GM18502 (cell line): Measurements from ENCODE around the gene SPG11.
"Not testable (repeated sequence)": the region's sequence is repeated elsewhere in the genome, so short reads cannot be mapped to it uniquely, and the experiment has no call there.

Experiments
- ATAC-seq: cut with Tn5 transposase; IDR thresholded peaks from one replicate; pipeline ENCODE4 v1.9.1; 2021; ENCODE audit warnings: mild to moderate bottlenecking; ENCODE audit not compliant: unreplicated experiment, poor library complexity

Gene SPG11, protein sequence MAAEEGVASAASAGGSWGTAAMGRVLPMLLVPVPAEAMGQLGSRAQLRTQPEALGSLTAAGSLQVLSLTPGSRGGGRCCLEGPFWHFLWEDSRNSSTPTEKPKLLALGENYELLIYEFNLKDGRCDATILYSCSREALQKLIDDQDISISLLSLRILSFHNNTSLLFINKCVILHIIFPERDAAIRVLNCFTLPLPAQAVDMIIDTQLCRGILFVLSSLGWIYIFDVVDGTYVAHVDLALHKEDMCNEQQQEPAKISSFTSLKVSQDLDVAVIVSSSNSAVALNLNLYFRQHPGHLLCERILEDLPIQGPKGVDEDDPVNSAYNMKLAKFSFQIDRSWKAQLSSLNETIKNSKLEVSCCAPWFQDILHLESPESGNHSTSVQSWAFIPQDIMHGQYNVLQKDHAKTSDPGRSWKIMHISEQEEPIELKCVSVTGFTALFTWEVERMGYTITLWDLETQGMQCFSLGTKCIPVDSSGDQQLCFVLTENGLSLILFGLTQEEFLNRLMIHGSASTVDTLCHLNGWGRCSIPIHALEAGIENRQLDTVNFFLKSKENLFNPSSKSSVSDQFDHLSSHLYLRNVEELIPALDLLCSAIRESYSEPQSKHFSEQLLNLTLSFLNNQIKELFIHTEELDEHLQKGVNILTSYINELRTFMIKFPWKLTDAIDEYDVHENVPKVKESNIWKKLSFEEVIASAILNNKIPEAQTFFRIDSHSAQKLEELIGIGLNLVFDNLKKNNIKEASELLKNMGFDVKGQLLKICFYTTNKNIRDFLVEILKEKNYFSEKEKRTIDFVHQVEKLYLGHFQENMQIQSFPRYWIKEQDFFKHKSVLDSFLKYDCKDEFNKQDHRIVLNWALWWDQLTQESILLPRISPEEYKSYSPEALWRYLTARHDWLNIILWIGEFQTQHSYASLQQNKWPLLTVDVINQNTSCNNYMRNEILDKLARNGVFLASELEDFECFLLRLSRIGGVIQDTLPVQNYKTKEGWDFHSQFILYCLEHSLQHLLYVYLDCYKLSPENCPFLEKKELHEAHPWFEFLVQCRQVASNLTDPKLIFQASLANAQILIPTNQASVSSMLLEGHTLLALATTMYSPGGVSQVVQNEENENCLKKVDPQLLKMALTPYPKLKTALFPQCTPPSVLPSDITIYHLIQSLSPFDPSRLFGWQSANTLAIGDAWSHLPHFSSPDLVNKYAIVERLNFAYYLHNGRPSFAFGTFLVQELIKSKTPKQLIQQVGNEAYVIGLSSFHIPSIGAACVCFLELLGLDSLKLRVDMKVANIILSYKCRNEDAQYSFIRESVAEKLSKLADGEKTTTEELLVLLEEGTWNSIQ (N-terminal part only)

DNA sequence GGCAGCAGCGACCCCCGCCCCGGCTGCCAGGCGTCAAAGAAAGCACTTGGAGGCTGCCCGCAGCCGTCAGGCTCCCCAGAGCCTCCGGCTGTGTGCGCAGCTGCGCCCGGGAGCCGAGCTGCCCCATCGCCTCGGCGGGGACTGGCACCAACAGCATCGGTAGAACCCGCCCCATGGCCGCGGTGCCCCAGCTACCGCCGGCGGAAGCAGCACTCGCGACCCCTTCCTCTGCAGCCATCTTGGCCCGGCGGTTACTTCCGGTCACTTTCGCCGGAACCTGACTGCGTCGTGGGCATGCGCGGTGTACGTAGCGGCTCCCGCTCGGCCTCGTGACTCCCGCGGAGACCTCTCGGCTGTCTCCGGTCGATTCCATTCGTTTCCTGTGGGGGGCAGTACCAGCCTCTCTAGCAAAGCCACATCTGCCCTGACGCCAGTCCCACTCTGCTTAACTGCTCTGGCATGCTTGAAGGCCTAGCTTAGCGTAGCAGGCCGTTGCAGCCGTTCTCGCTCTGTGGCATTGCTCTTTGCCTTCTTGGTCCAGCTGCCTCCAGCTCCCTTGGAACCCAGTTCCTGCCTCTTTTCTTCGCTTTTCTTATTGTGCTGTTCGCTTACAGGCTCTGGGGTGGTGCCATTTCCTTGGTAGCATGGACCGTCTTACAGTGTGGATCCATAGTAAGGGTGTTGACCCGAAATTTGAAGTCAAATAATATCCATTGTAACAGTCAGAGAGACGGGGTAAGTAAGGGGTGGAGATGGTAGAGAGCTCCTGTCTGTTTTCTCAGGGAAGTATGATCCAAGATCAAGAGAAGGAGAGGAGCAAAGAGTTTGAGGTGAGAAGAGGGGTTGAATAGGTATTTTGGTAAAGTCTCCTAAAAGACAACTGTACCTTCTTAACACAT, at the start of gene SPG11:
Gene SPG11 (minus strand): TSS at position 253 of the 899 bp plus-strand sequence. CDS start 15 bp downstream, at position 238.
- peak; percentile 75 for ATAC-seq

DNA sequence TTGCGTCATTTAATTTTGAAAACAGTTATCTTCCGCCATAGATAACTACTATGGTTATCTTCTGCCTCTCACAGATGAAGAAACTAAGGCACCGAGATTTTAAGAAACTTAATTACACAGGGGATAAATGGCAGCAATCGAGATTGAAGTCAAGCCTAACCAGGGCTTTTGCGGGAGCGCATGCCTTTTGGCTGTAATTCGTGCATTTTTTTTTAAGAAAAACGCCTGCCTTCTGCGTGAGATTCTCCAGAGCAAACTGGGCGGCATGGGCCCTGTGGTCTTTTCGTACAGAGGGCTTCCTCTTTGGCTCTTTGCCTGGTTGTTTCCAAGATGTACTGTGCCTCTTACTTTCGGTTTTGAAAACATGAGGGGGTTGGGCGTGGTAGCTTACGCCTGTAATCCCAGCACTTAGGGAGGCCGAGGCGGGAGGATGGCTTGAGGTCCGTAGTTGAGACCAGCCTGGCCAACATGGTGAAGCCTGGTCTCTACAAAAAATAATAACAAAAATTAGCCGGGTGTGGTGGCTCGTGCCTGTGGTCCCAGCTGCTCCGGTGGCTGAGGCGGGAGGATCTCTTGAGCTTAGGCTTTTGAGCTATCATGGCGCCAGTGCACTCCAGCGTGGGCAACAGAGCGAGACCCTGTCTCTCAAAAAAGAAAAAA, 49.0 kb upstream of the SPG11 start:
- ATAC-seq: no peak

DNA sequence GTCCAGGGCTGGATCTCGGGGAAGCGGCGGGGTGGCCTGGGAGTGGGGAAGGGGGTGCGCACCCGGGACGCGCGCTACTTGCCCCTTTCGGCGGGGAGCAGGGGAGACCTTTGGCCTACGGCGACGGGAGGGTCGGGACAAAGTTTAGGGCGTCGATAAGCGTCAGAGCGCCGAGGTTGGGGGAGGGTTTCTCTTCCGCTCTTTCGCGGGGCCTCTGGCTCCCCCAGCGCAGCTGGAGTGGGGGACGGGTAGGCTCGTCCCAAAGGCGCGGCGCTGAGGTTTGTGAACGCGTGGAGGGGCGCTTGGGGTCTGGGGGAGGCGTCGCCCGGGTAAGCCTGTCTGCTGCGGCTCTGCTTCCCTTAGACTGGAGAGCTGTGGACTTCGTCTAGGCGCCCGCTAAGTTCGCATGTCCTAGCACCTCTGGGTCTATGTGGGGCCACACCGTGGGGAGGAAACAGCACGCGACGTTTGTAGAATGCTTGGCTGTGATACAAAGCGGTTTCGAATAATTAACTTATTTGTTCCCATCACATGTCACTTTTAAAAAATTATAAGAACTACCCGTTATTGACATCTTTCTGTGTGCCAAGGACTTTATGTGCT, 48.4 kb upstream of the SPG11 start:
- ATAC-seq: peak; percentile 16

DNA sequence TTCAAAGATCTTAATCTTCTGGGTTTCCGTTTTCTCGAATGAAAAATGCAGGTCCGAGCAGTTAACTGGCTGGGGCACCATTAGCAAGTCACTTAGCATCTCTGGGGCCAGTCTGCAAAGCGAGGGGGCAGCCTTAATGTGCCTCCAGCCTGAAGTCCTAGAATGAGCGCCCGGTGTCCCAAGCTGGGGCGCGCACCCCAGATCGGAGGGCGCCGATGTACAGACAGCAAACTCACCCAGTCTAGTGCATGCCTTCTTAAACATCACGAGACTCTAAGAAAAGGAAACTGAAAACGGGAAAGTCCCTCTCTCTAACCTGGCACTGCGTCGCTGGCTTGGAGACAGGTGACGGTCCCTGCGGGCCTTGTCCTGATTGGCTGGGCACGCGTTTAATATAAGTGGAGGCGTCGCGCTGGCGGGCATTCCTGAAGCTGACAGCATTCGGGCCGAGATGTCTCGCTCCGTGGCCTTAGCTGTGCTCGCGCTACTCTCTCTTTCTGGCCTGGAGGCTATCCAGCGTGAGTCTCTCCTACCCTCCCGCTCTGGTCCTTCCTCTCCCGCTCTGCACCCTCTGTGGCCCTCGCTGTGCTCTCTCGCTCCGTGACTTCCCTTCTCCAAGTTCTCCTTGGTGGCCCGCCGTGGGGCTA, 47.8 kb upstream of the SPG11 start, which contains the start of the genes B2M and PATL2:
Gene B2M (plus strand): TSS at position 422 of the 647 bp plus-strand sequence. CDS start 30 bp downstream, at position 452.
Gene PATL2 (minus strand): TSS at position 228 of the 647 bp plus-strand sequence. CDS start 34,833 bp downstream, outside the sequence.
- ATAC-seq: peak; percentile 82

DNA sequence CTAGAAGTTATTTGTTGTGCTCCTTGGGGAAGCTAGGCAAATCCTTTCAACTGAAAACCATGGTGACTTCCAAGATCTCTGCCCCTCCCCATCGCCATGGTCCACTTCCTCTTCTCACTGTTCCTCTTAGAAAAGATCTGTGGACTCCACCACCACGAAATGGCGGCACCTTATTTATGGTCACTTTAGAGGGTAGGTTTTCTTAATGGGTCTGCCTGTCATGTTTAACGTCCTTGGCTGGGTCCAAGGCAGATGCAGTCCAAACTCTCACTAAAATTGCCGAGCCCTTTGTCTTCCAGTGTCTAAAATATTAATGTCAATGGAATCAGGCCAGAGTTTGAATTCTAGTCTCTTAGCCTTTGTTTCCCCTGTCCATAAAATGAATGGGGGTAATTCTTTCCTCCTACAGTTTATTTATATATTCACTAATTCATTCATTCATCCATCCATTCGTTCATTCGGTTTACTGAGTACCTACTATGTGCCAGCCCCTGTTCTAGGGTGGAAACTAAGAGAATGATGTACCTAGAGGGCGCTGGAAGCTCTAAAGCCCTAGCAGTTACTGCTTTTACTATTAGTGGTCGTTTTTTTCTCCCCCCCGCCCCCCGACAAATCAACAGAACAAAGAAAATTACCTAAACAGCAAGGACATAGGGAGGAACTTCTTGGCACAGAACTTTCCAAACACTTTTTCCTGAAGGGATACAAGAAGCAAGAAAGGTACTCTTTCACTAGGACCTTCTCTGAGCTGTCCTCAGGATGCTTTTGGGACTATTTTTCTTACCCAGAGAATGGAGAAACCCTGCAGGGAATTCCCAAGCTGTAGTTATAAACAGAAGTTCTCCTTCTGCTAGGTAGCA, 47.0 kb upstream of the SPG11 start:
- ATAC-seq: peak; percentile 24

DNA sequence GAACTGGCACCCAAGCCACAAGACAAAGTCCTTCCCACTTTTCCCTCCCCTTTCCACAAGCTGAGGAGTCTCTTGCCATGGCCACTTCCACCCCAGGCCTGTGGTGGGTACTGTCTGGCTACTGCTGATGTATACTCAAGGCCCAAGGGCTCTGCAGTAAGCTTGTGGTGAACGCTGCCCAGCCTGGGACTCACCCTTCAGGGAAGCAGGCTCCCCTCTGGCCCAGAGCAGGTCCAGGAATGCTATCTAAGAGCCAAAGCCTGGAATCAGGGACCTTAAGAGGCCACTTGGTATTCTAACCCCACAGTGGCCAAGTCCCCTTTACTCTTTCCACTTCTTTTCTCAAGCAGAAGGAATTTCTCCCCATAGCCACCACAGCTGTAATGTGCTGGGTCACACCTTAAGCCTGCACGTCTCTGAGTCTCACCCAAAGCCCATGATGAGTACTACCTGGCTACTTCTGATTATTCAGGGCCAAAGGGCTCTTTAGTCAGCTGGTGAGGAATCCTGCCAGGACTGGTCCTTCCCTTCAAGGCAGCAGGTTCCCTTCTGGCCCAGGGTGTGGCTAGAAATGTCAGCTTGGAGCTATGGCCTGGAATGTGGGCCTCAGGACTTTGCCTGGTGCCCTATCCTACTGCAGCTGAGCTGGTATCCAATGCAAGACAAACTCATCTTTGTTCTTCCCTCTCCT, 43.6 kb upstream of the SPG11 start:
- no peak for ATAC-seq

DNA sequence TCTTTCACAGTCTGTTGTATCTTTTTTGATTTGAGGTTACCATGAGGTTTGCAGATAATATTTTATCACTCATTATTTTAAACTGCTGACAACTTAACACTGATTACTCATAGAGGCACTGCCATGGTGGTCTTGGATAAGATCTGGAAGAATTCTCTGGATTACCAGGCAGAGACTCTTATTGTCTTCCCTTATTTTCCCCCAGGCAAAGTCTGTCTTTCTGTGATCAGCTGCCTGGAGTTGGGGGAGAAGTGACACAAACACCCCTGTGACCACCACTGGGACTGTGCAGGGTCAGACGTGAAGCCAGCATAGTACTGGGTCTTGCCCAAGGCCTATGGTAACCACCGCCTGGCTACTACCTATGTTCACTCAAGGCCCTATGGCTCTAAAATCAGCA, 42.9 kb upstream of the SPG11 start:
- no peak for ATAC-seq

DNA sequence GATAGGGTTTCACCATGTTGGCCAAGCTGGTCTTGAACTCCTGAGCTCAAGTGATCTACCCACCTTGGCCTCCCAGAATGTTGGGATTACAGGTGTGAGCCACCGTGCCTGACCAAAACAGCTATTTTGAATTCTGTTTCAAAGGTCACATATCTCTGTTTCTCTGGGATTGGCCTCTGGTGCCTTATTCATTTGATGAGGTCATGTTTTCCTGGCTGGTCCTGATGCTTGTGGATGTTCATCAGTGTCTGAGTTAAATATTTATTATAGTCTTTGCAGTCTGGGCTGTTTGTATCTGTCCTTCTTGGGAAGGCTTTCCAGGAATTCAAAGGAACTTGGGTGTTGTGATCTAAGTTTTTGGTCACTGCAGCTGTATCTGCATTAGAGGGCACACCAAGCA, 42.5 kb upstream of the SPG11 start:
- ATAC-seq: no peak

DNA sequence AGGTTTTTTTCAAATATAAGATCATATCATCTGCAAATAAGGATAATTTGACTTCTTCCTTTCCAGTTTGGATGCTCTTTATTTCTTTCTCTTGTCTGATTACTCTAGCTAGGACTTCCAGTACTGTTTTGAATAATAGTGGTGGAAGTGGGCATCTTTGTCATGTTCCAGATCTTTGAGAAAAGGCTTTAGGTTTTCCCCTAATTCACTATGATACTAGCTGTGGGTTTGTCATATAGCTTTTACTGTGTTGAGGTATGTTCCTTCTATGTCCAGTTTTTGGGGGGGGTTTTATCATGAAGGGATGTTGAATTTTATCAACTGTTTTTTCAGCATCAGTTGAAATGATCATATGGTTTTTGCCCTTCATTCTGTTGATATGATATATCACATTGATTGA, 37.2 kb upstream of the SPG11 start:
- ATAC-seq: not testable (repeated sequence)

DNA sequence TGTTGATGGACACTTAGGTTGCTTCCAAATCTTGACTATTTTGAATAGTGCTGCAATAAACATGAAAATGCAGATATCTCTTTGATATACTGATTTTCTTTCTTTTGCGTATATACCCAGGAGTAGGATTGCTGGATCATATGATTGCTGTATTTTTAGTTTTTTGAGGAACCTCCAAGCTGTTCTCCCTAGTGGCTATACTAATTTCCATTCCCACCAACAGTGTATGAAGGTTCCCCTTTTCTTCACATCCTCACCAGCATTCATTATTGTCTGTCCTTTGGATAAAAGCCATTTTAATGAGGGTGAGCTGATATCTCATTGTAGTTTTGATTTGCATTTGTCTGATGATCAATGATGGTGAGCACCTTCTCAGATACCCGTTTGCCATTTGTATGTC, 35.2 kb upstream of the SPG11 start:
- ATAC-seq: no peak

DNA sequence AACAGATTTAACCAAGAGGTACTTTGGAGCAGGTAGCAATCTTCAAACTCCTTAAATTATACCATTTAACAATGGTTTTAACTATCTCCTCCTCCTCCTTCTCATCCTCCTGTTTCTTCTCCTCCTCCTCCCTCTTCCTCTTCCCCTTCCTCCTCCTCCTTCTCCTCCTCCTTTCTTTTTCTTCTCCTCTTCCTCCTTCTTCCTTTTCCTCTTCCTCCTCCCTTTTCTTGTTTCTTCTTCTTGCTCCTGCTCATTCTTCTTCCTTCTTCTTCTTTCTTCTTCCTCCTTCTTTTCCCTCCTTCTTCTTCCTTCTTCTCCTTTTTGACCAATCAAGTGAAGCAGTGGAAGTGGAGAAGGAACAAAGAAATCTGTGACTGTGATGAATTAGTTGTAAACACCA, 33.6 kb upstream of the SPG11 start:
- no peak for ATAC-seq

DNA sequence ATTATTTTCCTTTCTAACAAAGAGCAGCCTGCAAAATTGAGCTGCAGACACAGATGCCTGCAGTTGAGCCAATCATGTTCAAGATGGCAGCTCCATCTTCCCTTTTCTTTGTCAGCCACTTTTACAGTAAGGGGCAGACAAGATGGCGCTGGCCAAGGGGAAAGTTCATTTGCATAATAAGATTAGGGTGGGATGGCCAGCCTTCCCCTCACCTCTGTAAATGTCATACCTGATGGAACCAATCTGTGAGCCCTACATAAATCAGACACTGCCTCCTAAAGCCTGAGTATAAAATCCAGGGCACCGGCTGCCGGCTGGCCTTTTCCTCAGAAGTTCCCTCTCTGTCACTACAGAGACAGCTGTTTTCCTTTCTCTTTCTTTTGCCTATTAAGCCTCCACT, 31.8 kb upstream of the SPG11 start:
- no peak for ATAC-seq

DNA sequence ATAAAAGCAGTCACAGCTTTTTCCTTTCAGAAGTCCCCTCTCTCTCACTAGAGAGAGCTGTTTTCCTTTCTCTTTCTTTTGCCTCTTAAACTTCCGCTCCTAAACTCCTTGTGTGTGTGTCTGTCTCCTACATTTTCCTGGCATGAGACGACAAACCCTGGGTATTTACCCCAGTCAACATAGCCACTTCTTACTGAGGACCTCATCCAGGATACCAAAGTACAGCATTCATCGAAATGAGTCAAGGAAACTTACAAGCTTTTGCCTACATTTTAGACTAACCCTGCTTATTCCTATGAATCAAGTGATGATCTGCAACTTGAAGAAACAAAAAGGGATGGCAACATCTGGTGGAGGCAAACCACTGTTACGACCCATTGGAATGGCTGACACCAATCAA, 31.0 kb upstream of the SPG11 start:
- ATAC-seq: no peak

DNA sequence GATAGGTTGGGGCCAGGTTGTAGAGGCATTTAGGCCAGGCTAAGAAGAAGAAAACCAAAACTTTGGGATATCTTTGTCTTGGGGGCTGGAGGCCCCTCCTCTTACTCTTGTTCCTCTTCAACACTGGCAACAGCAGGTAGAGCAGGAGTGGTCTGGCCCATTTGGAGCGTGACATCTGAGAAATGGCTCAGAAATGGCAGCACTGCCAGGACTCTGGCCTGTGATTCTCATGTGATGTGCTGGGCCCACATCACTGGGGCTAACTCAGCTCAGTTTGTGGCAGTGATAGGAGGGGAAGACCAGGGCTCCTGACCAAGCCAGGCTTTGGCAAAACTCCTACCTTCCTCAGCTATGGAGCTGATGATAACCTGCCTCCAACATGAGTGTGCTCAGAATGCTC, 29.2 kb upstream of the SPG11 start:
- ATAC-seq: no peak

DNA sequence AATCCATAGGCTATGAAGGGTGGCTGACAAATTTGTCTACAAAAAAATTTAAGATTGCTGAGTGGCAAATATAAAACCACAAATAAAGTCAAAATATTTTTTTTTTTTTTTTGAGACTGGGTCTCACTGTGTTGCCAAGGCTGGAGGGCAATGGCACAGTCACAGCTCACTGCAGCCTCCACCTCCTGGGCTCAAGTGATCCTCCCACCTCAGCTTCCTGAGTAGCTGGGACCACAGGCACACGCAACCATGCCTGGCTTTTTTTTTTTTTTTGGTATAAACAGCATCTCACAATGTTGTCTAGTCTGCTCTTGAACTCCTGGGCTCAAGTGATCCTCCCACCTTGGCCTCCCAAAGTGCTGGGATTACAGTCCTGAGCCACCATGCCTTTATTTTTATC, 26.8 kb upstream of the SPG11 start:
- ATAC-seq: not testable (repeated sequence)

DNA sequence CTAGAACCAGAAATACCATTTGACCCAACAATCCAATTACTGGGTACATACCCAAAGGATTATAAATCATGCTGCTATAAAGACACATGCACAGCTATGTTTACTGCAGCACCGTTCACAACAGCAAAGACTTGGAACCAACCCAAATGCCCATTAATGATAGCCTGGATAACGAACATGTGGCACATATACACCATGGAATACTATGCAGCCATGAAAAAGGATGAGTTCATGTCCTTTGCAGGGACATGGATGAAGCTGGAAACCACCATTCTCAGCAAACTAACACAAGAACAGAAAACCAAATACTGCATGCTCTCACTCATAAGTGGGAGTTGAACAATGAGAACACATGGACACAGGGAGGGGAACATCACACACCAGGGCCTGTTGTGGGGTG, 25.9 kb upstream of the SPG11 start:
- not testable (repeated sequence) for ATAC-seq
